Measurements from ENCODE around the gene SPATA33. TPM values are rescaled to one million over a fixed set of nuclear protein-coding genes. Genes with fewer than 3 reads are reported as not detected.
A peak's percentile ranks its signal among the peaks of the same experiment; 100 is the strongest.

The SPATA33 gene
- total RNA-seq, 1 experiment from 2014 or later = 25.6 TPM

DNA sequence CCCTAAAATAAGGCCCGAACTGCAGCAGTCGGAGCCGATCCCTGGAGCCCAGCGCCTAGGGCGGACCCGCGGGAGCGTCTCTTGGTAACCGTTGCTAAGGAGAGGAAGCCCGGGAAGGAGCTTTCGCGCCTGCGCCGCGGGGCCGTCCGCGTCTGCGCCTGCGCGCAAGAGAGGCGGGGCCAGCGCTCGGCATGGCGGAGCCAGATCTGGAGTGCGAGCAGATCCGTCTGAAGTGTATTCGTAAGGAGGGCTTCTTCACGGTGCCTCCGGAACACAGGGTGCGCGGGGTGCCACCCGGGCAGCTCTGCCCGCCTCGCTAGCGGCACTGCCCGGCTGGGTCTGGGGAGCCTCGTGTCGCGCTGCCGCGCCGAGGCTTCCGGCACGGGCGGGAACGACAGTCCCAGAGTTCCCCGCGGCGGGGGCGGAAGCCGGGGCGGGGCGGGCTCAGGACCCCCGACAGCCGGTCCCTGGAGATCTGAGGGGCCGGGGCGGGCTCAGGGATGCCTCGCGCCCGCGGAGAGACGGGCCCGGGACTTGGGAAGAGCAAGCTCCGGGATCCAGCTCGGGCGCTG, 29.0 kb downstream of the SPATA33 start, which contains the start of gene CDK10:
Gene CDK10, plus strand, starts transcription at position 170 of the 572 bp plus-strand sequence. Its CDS starts 22 bp downstream, at position 192.
- peak within 1 kb of the TSS; percentile 90 for H2AFZ ChIP-seq
- peak; percentile 77 to 97 for DNase-seq
- ChIA-PET POLR2A (ENCODE audit: unreplicated experiment) (interaction anchor here (0.6 to 0.7 kb wide), 4 partner anchors 13 to 351 kb away, joined by 3 to 16 read pairs (median 4); no protein-coding TSS in a partner anchor), CTCF (interaction anchor here (0.5 to 1.0 kb wide), 2 partner anchors 13 to 216 kb away, joined by 3 to 5 read pairs; no protein-coding TSS in a partner anchor)
- TF ChIP-seq EZH2 (IDR thresholded peaks at IDR 0.05; ENCODE audit: low read depth) = no peak
- TF ChIP-seq, protein P1, sequence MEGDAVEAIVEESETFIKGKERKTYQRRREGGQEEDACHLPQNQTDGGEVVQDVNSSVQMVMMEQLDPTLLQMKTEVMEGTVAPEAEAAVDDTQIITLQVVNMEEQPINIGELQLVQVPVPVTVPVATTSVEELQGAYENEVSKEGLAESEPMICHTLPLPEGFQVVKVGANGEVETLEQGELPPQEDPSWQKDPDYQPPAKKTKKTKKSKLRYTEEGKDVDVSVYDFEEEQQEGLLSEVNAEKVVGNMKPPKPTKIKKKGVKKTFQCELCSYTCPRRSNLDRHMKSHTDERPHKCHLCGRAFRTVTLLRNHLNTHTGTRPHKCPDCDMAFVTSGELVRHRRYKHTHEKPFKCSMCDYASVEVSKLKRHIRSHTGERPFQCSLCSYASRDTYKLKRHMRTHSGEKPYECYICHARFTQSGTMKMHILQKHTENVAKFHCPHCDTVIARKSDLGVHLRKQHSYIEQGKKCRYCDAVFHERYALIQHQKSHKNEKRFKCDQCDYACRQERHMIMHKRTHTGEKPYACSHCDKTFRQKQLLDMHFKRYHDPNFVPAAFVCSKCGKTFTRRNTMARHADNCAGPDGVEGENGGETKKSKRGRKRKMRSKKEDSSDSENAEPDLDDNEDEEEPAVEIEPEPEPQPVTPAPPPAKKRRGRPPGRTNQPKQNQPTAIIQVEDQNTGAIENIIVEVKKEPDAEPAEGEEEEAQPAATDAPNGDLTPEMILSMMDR (conservative IDR thresholded peaks at IDR 0.05) = no peak
- peak within 1 kb of the TSS; percentile 82 for H3K4me3 ChIP-seq
- intact Hi-C loops (cut with micrococcal nuclease; ENCODE audit: unreplicated experiment) = no loop called here
- peak within 1 kb of the TSS; percentile 40 for H3K27ac ChIP-seq
- H3K27me3 ChIP-seq (ENCODE audit: insufficient read depth, low read depth) = no peaks in the 10 kb centered on the region
- BruUV-seq (replicated peaks) = no TSS peak
- no peaks in the 10 kb centered on the region for H3K9me3 ChIP-seq (ENCODE audit: insufficient read depth, low read depth)
- H3F3A ChIP-seq (ENCODE audit: insufficient read depth, low read depth) = peaks cover 13% of the 10 kb centered on the region
- peaks cover 32% of the 10 kb centered on the region for H3K79me2 ChIP-seq (ENCODE audit: low read depth)
- peaks cover 11% of the 10 kb centered on the region for H3K4me1 ChIP-seq (replicated peaks; ENCODE audit: insufficient read depth)
- H3K4me2 ChIP-seq = peak within 1 kb of the TSS; percentile 93
- peaks cover 12% of the 10 kb centered on the region for H4K20me1 ChIP-seq (ENCODE audit: insufficient read depth)
- no peaks in the 10 kb centered on the region for H3K9me2 ChIP-seq (ENCODE audit: insufficient read depth)
- peaks cover 5% of the 10 kb centered on the region for H3K36me3 ChIP-seq (ENCODE audit: low read depth)

DNA sequence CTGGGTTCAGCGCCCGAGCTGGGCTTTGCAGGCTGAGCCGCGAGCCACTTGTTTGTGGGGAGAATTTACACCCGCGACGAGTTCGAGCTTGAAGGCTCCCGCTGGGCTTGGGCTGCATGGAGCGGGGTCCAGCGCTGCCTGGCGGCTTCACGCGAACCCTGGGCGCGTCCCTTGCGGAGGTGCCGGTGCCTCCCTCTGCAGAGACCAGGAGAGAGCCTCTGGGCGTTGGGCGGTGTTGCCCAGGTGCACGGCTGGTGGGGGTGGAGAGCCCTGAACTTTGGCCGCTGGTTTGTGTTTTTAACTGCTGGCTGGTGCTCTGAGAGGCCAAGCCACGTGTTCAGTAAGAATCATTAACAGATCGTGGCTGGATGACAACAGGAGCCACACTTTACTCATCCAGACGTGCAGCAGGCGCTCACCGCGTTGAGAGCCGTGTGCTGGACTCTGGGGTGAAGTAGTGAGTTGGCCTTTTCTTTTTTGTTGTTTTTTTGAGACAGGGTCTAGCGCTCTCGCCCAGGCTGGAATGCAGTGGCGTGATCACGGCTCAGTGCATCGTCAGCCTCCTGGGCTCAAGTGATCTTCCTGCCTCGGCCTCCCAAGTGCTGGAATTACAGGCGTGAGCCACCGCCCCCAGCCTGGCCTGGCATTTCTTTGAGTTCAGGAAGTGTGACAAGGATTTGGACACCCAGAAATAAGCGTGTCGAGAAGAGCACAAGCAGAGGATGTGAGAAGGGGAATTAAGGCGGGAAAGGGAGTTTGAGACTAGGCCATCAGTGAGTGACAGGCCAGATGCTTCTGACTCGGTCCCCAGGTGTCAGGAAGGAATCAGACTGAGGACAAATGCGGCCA, 29.7 kb downstream of the SPATA33 start:
- TSS peak; percentile 48 for BruUV-seq (replicated peaks)
- ChIA-PET POLR2A (ENCODE audit: unreplicated experiment) (no interaction called here), CTCF (interaction anchor here (0.5 to 1.0 kb wide), 2 partner anchors 13 to 216 kb away, joined by 3 to 5 read pairs; no protein-coding TSS in a partner anchor)
- Histone ChIP-seq H2AFZ (peak overlapping the region; percentile 90), H3K79me2 (ENCODE audit: low read depth) (peaks cover 32% of the 10 kb centered on the region), H3K27me3 (ENCODE audit: insufficient read depth, low read depth) (no peaks in the 10 kb centered on the region), H3F3A (ENCODE audit: insufficient read depth, low read depth) (peaks cover 13% of the 10 kb centered on the region), H3K27ac (peak overlapping the region; percentile 40), H3K9me3 (ENCODE audit: insufficient read depth, low read depth) (no peaks in the 10 kb centered on the region), H4K20me1 (ENCODE audit: insufficient read depth) (peaks cover 12% of the 10 kb centered on the region), H3K36me3 (ENCODE audit: low read depth) (peaks cover 5% of the 10 kb centered on the region), H3K4me2 (peak overlapping the region; percentile 93), H3K4me3 (peak overlapping the region; percentile 82), H3K4me1 (replicated peaks; ENCODE audit: insufficient read depth) (peaks cover 11% of the 10 kb centered on the region), H3K9me2 (ENCODE audit: insufficient read depth) (no peaks in the 10 kb centered on the region)
- TF ChIP-seq EZH2 (IDR thresholded peaks at IDR 0.05; ENCODE audit: low read depth) = no peak
- TF ChIP-seq, protein P1 (conservative IDR thresholded peaks at IDR 0.05) = no peak
- peak; percentile 50 to 57 for DNase-seq
- intact Hi-C loops (cut with micrococcal nuclease; ENCODE audit: unreplicated experiment) = no loop called here

DNA sequence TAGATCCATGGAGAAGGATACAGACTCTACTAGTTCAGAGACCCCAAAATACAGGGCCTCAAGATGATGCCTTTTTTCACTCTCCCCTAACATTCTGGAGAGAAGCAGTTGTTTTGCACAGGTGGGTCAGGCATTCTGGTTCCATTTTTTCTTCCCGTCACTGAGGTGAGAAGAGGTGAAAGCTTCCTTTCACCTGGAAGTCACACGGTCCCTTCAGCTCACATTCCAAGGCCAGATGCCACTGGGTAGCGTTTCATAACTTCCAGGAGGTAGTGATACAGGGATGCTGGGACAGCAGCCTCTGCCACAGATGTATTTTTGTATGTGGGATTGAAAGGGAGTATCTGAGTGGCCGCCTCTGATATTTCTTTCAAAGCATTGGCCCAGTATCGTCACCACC, 30.8 kb downstream of the SPATA33 start:
- BruUV-seq (replicated peaks) = no TSS peak
- no peaks in the 10 kb centered on the region for H3K9me2 ChIP-seq (ENCODE audit: insufficient read depth)
- intact Hi-C loops (cut with micrococcal nuclease; ENCODE audit: unreplicated experiment) = no loop called here
- no peaks in the 10 kb centered on the region for H3K9me3 ChIP-seq (ENCODE audit: insufficient read depth, low read depth)
- peaks cover 23% of the 10 kb centered on the region for H3F3A ChIP-seq (ENCODE audit: insufficient read depth, low read depth)
- ChIA-PET CTCF (interaction anchor here (0.7 kb wide), 1 partner anchor 15 kb away, joined by 17 read pairs; no protein-coding TSS in a partner anchor), POLR2A (ENCODE audit: unreplicated experiment) (no interaction called here)
- H3K4me2 ChIP-seq = peak overlapping the region; percentile 93; the same call in 1 of the 2 replicates
- no peak overlapping the region for H3K27ac ChIP-seq
- H3K79me2 ChIP-seq (ENCODE audit: low read depth) = peaks cover 32% of the 10 kb centered on the region
- H2AFZ ChIP-seq = no peak overlapping the region
- no peak for DNase-seq
- H3K36me3 ChIP-seq (ENCODE audit: low read depth) = peaks cover 5% of the 10 kb centered on the region
- H3K27me3 ChIP-seq (ENCODE audit: insufficient read depth, low read depth) = no peaks in the 10 kb centered on the region
- TF ChIP-seq EZH2 (IDR thresholded peaks at IDR 0.05; ENCODE audit: low read depth) = no peak
- TF ChIP-seq, protein P1 (conservative IDR thresholded peaks at IDR 0.05) = no peak
- peaks cover 12% of the 10 kb centered on the region for H4K20me1 ChIP-seq (ENCODE audit: insufficient read depth)
- H3K4me1 ChIP-seq (replicated peaks; ENCODE audit: insufficient read depth) = peaks cover 11% of the 10 kb centered on the region
- H3K4me3 ChIP-seq = no peak overlapping the region

Measured in PC-9 (cell line).